Measurements from ENCODE around the gene FCRL5. TPM values are rescaled to one million over a fixed set of nuclear protein-coding genes. Genes with fewer than 3 reads are reported as not detected.

FCRL5 gene
- total RNA-seq, 1 donor from 2014 or later = not detected

DNA sequence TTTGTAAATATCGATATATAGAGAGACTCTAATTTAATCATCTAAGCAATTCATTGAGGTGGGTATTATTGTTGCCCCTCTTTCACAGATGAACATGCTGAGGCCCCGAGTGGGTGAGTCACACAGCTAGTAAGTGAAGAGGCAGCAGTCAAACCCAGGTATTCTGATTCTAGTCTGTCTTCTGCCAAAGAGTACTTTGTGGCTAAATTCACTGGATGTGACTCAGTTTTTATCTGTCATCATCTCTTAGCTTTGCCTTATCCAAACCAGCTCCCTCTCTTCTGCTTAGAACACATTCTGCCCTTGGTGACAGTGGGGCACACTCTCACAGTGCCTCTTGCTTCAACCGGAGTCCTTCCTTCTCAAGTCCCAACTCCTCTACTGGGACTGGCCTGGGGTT is 11.5 kb downstream of the FCRL5 start:
- no peak overlapping the region for H3K4me3 ChIP-seq (ENCODE audit: insufficient read depth, low read depth, low read length)
- no peak overlapping the region for H3K27ac Mint-ChIP-seq (ENCODE audit: unreplicated experiment)
- H3K4me3 Mint-ChIP-seq (ENCODE audit: unreplicated experiment) = no peak overlapping the region
- peaks cover 26% of the 10 kb centered on the region for H3K27me3 Mint-ChIP-seq (ENCODE audit: low read depth, unreplicated experiment)
- peaks cover 2% of the 10 kb centered on the region for H3K9me3 Mint-ChIP-seq (ENCODE audit: unreplicated experiment)
- no peak overlapping the region for H3K9ac ChIP-seq (ENCODE audit: low read length)
- no peak for FAIRE-seq
- no peak overlapping the region for H2AFZ ChIP-seq (ENCODE audit: low read depth, low read length)
- no peaks in the 10 kb centered on the region for H3K79me2 ChIP-seq (ENCODE audit: insufficient read depth, low read length)
- no peak for TF ChIP-seq EZH2 (IDR thresholded peaks at IDR 0.05; ENCODE audit: insufficient read depth, low read length)
- TF ChIP-seq, protein P1, sequence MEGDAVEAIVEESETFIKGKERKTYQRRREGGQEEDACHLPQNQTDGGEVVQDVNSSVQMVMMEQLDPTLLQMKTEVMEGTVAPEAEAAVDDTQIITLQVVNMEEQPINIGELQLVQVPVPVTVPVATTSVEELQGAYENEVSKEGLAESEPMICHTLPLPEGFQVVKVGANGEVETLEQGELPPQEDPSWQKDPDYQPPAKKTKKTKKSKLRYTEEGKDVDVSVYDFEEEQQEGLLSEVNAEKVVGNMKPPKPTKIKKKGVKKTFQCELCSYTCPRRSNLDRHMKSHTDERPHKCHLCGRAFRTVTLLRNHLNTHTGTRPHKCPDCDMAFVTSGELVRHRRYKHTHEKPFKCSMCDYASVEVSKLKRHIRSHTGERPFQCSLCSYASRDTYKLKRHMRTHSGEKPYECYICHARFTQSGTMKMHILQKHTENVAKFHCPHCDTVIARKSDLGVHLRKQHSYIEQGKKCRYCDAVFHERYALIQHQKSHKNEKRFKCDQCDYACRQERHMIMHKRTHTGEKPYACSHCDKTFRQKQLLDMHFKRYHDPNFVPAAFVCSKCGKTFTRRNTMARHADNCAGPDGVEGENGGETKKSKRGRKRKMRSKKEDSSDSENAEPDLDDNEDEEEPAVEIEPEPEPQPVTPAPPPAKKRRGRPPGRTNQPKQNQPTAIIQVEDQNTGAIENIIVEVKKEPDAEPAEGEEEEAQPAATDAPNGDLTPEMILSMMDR (IDR thresholded peaks at IDR 0.05; ENCODE audit: insufficient read depth, low read depth, low read length) = no peak
- peaks cover 14% of the 10 kb centered on the region for H3K4me1 Mint-ChIP-seq (ENCODE audit: low read depth, unreplicated experiment)
- H3K4me2 ChIP-seq (ENCODE audit: low read length) = no peak overlapping the region
- H3K27me3 ChIP-seq (ENCODE audit: insufficient read depth, low read length) = no peaks in the 10 kb centered on the region
- no peaks in the 10 kb centered on the region for H3K9me3 ChIP-seq (ENCODE audit: insufficient read depth, low read depth, low read length)
- no peaks in the 10 kb centered on the region for H3K4me1 ChIP-seq (ENCODE audit: insufficient read depth, low read length)
- no peak for DNase-seq (ENCODE audit: low read depth)
- no peaks in the 10 kb centered on the region for H3K36me3 Mint-ChIP-seq (ENCODE audit: low read depth, unreplicated experiment)
- H4K20me1 ChIP-seq (ENCODE audit: insufficient read depth, low read length) = no peaks in the 10 kb centered on the region
- no peak overlapping the region for H3K27ac ChIP-seq (ENCODE audit: low read depth, low read length)
- no peaks in the 10 kb centered on the region for H3K36me3 ChIP-seq (ENCODE audit: insufficient read depth, low read length)

DNA sequence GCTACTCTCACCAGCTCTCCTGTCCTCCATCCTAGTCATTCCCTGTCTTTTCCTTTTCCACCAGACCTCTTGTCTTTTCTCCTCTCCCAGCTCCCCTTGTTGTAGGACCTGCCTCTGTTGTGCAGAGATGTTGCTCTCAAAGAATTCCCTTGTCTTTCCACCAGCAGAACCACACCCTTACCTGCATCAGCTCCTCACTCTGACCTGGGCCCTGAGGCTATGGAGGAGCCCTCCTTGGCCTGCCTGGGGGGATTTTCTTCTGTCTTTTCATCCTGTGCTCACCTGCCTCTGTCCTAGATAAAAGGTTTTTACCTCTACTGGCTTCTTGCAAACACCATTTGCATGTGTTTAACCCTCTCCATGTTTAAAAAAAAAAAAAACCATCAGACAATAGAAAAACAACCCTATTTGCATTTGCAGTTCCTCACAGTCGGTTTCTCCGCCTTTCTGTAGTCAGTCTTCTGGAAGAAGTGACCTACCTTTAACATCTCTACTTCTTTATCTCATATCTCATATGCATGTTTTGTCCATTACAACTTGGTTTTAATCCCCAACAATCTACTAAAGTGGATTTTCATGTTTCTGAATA is 12.1 kb downstream of the FCRL5 start:
- H4K20me1 ChIP-seq (ENCODE audit: insufficient read depth, low read length) = no peaks in the 10 kb centered on the region
- no peaks in the 10 kb centered on the region for H3K4me1 ChIP-seq (ENCODE audit: insufficient read depth, low read length)
- FAIRE-seq = no peak
- TF ChIP-seq, protein P1 (IDR thresholded peaks at IDR 0.05; ENCODE audit: insufficient read depth, low read depth, low read length) = no peak
- TF ChIP-seq EZH2 (IDR thresholded peaks at IDR 0.05; ENCODE audit: insufficient read depth, low read length) = no peak
- no peak overlapping the region for H3K27ac Mint-ChIP-seq (ENCODE audit: unreplicated experiment)
- H3K27me3 ChIP-seq (ENCODE audit: insufficient read depth, low read length) = no peaks in the 10 kb centered on the region
- DNase-seq (ENCODE audit: low read depth) = no peak
- no peak overlapping the region for H3K4me3 Mint-ChIP-seq (ENCODE audit: unreplicated experiment)
- peaks cover 2% of the 10 kb centered on the region for H3K9me3 Mint-ChIP-seq (ENCODE audit: unreplicated experiment)
- H3K27ac ChIP-seq (ENCODE audit: low read depth, low read length) = no peak overlapping the region
- peaks cover 26% of the 10 kb centered on the region for H3K27me3 Mint-ChIP-seq (ENCODE audit: low read depth, unreplicated experiment)
- no peaks in the 10 kb centered on the region for H3K36me3 Mint-ChIP-seq (ENCODE audit: low read depth, unreplicated experiment)
- no peaks in the 10 kb centered on the region for H3K79me2 ChIP-seq (ENCODE audit: insufficient read depth, low read length)
- no peak overlapping the region for H2AFZ ChIP-seq (ENCODE audit: low read depth, low read length)
- H3K4me3 ChIP-seq (ENCODE audit: insufficient read depth, low read depth, low read length) = no peak overlapping the region
- no peak overlapping the region for H3K9ac ChIP-seq (ENCODE audit: low read length)
- H3K36me3 ChIP-seq (ENCODE audit: insufficient read depth, low read length) = no peaks in the 10 kb centered on the region
- no peak overlapping the region for H3K4me2 ChIP-seq (ENCODE audit: low read length)
- peaks cover 14% of the 10 kb centered on the region for H3K4me1 Mint-ChIP-seq (ENCODE audit: low read depth, unreplicated experiment)
- H3K9me3 ChIP-seq (ENCODE audit: insufficient read depth, low read depth, low read length) = no peaks in the 10 kb centered on the region

DNA sequence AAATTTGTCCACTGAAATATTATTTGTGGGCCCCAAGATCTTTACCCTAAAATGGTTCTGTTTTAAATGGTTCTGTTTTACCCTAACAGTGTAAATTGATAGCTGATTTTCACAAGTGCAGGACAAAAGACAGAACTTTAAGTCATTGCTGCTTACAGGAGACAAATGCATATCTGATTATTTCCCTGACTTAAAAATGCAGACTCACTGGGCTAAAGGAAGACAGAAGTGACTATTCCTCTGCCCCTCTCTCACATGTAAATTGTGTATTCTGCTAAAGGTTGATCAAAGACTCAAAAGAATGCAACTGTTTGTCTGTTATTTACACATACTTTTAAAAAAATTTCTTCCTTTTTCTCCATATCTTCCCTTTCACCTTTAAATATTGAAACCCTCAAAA is 12.7 kb downstream of the FCRL5 start:
- Mint-ChIP-seq H3K4me3 (ENCODE audit: unreplicated experiment) (no peak overlapping the region), H3K4me1 (ENCODE audit: low read depth, unreplicated experiment) (peaks cover 11% of the 10 kb centered on the region), H3K27ac (ENCODE audit: unreplicated experiment) (no peak overlapping the region), H3K9me3 (ENCODE audit: unreplicated experiment) (peaks cover 2% of the 10 kb centered on the region), H3K27me3 (ENCODE audit: low read depth, unreplicated experiment) (peaks cover 33% of the 10 kb centered on the region), H3K36me3 (ENCODE audit: low read depth, unreplicated experiment) (no peaks in the 10 kb centered on the region)
- no peak overlapping the region for H3K27ac ChIP-seq (ENCODE audit: low read depth, low read length)
- FAIRE-seq = no peak
- TF ChIP-seq, protein P1 (IDR thresholded peaks at IDR 0.05; ENCODE audit: insufficient read depth, low read depth, low read length) = no peak
- no peak for TF ChIP-seq EZH2 (IDR thresholded peaks at IDR 0.05; ENCODE audit: insufficient read depth, low read length)
- H3K9me3 ChIP-seq (ENCODE audit: insufficient read depth, low read depth, low read length) = no peaks in the 10 kb centered on the region
- no peaks in the 10 kb centered on the region for H3K79me2 ChIP-seq (ENCODE audit: insufficient read depth, low read length)
- H2AFZ ChIP-seq (ENCODE audit: low read depth, low read length) = no peak overlapping the region
- no peaks in the 10 kb centered on the region for H3K36me3 ChIP-seq (ENCODE audit: insufficient read depth, low read length)
- H3K4me3 ChIP-seq (ENCODE audit: insufficient read depth, low read depth, low read length) = no peak overlapping the region
- no peaks in the 10 kb centered on the region for H3K27me3 ChIP-seq (ENCODE audit: insufficient read depth, low read length)
- H3K9ac ChIP-seq (ENCODE audit: low read length) = no peak overlapping the region
- H3K4me2 ChIP-seq (ENCODE audit: low read length) = no peak overlapping the region
- DNase-seq (ENCODE audit: low read depth) = no peak
- no peaks in the 10 kb centered on the region for H4K20me1 ChIP-seq (ENCODE audit: insufficient read depth, low read length)
- no peaks in the 10 kb centered on the region for H3K4me1 ChIP-seq (ENCODE audit: insufficient read depth, low read length)
